NCI-H526 treated with DMSO at 0.1 percent for 48 hours (cell line): Measurements from ENCODE around the gene COQ3.

Experiments used
- DNase-seq: peaks from one replicate; lab custom pipeline; 2025; lab: John Stamatoyannopoulos, UW

Gene COQ3

GRCh38 chr6:99331531-99331930 lies 62.5 kb downstream of the COQ3 start:
- DNase-seq: no peak

GRCh38 chr6:99330159-99330558 lies 63.8 kb downstream of the COQ3 start:
- peak; percentile 6 for DNase-seq

GRCh38 chr6:99324996-99325395 lies 69.0 kb downstream of the COQ3 start:
- no peak for DNase-seq
